Testis (tissue), 2 donors: ENCODE measurements around the gene GTF2H2C.

Experiments
- CTCF ChIP-seq, 3 experiments: fragments of 450-650 bp in 2 of 3; fragments of 200-600 bp in 1 of 3; sonication (generic) in 1 of 3; IDR thresholded peaks; one replicate each; pipeline ENCODE4 v1.5.1; 2016 to 2019; ENCODE audit warnings: antibody characterized with exemption in 3 of 3, mild to moderate bottlenecking in 2 of 3, moderate library complexity in 1 of 3
- POLR2A ChIP-seq: fragments of 450-650 bp; IDR thresholded peaks from one replicate; pipeline ENCODE4 v1.6.1; 2017; ENCODE audit warnings: antibody characterized with exemption, mild to moderate bottlenecking, moderate library complexity

DNA sequence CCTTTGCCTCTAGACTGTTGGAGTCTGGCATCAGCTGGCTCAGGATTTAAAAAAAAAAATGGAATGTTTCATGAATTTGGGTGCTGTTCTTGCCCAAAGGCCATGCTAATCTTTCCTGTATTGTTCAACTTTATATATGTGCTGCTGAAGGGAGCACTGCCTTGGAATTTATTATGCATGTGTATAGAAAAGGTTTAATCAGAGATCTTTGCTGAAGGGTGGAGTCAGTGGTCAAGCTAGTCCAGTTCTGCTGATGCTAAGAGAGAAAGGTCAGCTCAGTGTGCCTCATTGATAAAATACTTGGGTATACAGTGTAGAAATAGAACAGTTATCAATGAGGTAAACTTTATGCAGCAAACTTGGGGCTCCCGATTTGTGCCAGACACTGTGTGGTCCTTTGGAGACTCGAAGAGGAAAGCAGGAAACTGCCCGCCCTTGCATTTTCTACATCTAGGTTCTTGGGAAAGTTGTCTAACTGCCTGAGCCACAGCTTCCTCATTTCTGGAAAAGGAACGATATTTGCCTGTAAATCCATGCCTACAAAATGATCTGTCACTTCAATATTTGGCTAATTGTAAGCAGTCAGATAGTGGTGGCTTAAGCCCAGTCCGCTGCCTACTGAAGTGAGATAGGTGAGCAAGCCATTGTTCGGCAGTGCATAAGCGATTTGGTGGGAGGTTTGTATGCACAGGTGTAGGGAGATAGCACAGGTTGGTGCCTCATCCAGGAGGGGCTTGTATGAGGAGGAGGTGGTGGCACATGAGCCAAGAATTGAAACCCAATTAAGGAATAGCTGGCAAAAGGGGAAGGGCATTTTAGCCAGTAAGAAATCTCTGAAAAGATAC lies 29.2 kb upstream of the GTF2H2C start:
- TF ChIP-seq CTCF (IDR thresholded peaks at IDR 0.05) (no peak), POLR2A (no peak)
